MCF 10A (cell line): ENCODE measurements around the gene ICE2. TPM values are rescaled to one million over a fixed set of nuclear protein-coding genes. Genes with fewer than 3 reads are reported as not detected.

Experiments
- BruUV-seq: library from RNA; stranded (reverse); fragments of 400-500 nt; replicated peaks from 2 replicates; lab custom pipeline; 2021; lab: Mats Ljungman, UMichigan
- CTCF ChIA-PET: fragments of 300-600 bp; sonication (Branson Sonifier 250); formaldehyde crosslinking; extraction: SDS; loops from one replicate; lab custom pipeline; 2021; ENCODE audit warnings: antibody characterized with exemption, inconsistent platforms; lab: Yijun Ruan, JAX
- POLR2A ChIA-PET: fragments of 300-600, 350-650 bp; sonication (Branson Sonifier 250); formaldehyde crosslinking; extraction: SDS; loops from one replicate; lab custom pipeline; 2020; ENCODE audit warnings: antibody characterized with exemption, inconsistent platforms; lab: Yijun Ruan, JAX
- DNase-seq: peaks from one replicate; pipeline ENCODE4 v3.0.0-alpha.2; 2018; ENCODE audit not compliant: unreplicated experiment
- H3K27ac Mint-ChIP-seq: one replicate; pipeline ENCODE4 v1.8.0; 2022; ENCODE audit warnings: mild to moderate bottlenecking, low read depth, mixed read lengths; ENCODE audit not compliant: unreplicated experiment
- H3K27me3 Mint-ChIP-seq: one replicate; pipeline ENCODE4 v1.8.0; 2022; ENCODE audit warnings: mixed read lengths; ENCODE audit not compliant: insufficient read depth, unreplicated experiment
- H3K36me3 Mint-ChIP-seq: one replicate; pipeline ENCODE4 v1.8.0; 2022; ENCODE audit warnings: mild to moderate bottlenecking, moderate library complexity, mixed read lengths; ENCODE audit not compliant: insufficient read depth, unreplicated experiment
- H3K4me1 Mint-ChIP-seq: one replicate; pipeline ENCODE4 v1.8.0; 2022; ENCODE audit warnings: mixed read lengths; ENCODE audit not compliant: insufficient read depth, unreplicated experiment
- H3K4me3 Mint-ChIP-seq: one replicate; pipeline ENCODE4 v1.8.0; 2022; ENCODE audit warnings: mild to moderate bottlenecking, moderate library complexity, mixed read lengths; ENCODE audit not compliant: unreplicated experiment
- H3K9me3 Mint-ChIP-seq: one replicate; pipeline ENCODE4 v1.8.0; 2022; ENCODE audit warnings: mixed read lengths; ENCODE audit not compliant: unreplicated experiment
- CTCF ChIP-seq: fragments of 200-600 bp; IDR thresholded peaks from one replicate; pipeline ENCODE4 v1.8.0; 2022; ENCODE audit warnings: antibody characterized with exemption, mild to moderate bottlenecking; ENCODE audit not compliant: unreplicated experiment
- intact Hi-C: fragments of 100-400 bp; cut with micrococcal nuclease; formaldehyde crosslinking; loops from 2 replicates; pipeline ENCODE4 v1.14.1; 2022
- total RNA-seq: library from RNA; stranded (reverse); gene quantifications from 2 replicates; pipeline ENCODE4 v1.2.3, GENCODE V29; 2022

Gene ICE2
- total RNA-seq, 1 experiment from 2014 or later = 57.9 TPM

GRCh38 chr15:60514261-60514881, 35.4 kb upstream of the ICE2 start:
- POLR2A ChIA-PET = interaction anchor here (0.7 kb wide), 1 partner anchor 37 kb away, joined by 4 read pairs; no protein-coding TSS in a partner anchor
- no peak for TF ChIP-seq CTCF
- Mint-ChIP-seq H3K4me3 (no peak overlapping the region), H3K27me3 (no peaks in the 10 kb centered on the region), H3K4me1 (peaks cover 2% of the 10 kb centered on the region), H3K27ac (no peak overlapping the region), H3K9me3 (no peaks in the 10 kb centered on the region), H3K36me3 (peaks cover 12% of the 10 kb centered on the region)
- BruUV-seq = no TSS peak
- DNase-seq = no peak
- CTCF ChIA-PET = interaction anchor here (1.0 to 1.1 kb wide), 3 partner anchors 38 to 418 kb away, joined by 3 to 4 read pairs (median 3); no protein-coding TSS in a partner anchor
- intact Hi-C loops = no loop called here

- no peak for DNase-seq
- H3K36me3 Mint-ChIP-seq = peaks cover 12% of the 10 kb centered on the region
- no peak overlapping the region for H3K4me3 Mint-ChIP-seq
- H3K9me3 Mint-ChIP-seq = no peaks in the 10 kb centered on the region
- H3K4me1 Mint-ChIP-seq = no peaks in the 10 kb centered on the region
- POLR2A ChIA-PET = interaction anchor here (0.6 to 1.3 kb wide), 5 partner anchors 13 to 117 kb away, joined by 3 to 8 read pairs (median 4); no protein-coding TSS in a partner anchor
- TF ChIP-seq CTCF = no peak
- BruUV-seq = no TSS peak
- no peaks in the 10 kb centered on the region for H3K27me3 Mint-ChIP-seq
- CTCF ChIA-PET = interaction anchor here (1.0 to 9.1 kb wide), 4 partner anchors 6 to 418 kb away, joined by 3 to 125 read pairs (median 4); no protein-coding TSS in a partner anchor
- no peak overlapping the region for H3K27ac Mint-ChIP-seq
- intact Hi-C loops = no loop called here
These were observed 34.7 kb upstream of the ICE2 start for GRCh38 chr15:60513676-60514075.

GRCh38 chr15:60512937-60513336, 34.0 kb upstream of the ICE2 start:
- Mint-ChIP-seq H3K9me3 (no peaks in the 10 kb centered on the region), H3K27ac (no peak overlapping the region), H3K4me1 (no peaks in the 10 kb centered on the region), H3K36me3 (peaks cover 10% of the 10 kb centered on the region), H3K27me3 (no peaks in the 10 kb centered on the region), H3K4me3 (no peak overlapping the region)
- no peak for TF ChIP-seq CTCF
- DNase-seq = no peak
- intact Hi-C loops = no loop called here
- CTCF ChIA-PET = interaction anchor here (0.7 to 9.1 kb wide), 3 partner anchors 6 to 11 kb away, joined by 3 to 125 read pairs (median 4); no protein-coding TSS in a partner anchor
- BruUV-seq = no TSS peak
- POLR2A ChIA-PET = interaction anchor here (1.0 to 1.3 kb wide), 2 partner anchors 18 to 42 kb away, joined by 4 to 8 read pairs; no protein-coding TSS in a partner anchor

GRCh38 chr15:60511351-60512031, 32.5 kb upstream of the ICE2 start:
- CTCF ChIA-PET = interaction anchor here (0.6 to 9.1 kb wide), 6 partner anchors 8 to 499 kb away, joined by 3 to 125 read pairs (median 6); no protein-coding TSS in a partner anchor
- Mint-ChIP-seq H3K27ac (no peak overlapping the region), H3K4me3 (no peak overlapping the region), H3K36me3 (peaks cover 8% of the 10 kb centered on the region), H3K27me3 (no peaks in the 10 kb centered on the region), H3K4me1 (no peaks in the 10 kb centered on the region), H3K9me3 (no peaks in the 10 kb centered on the region)
- intact Hi-C loops = no loop called here
- TF ChIP-seq CTCF = no peak
- POLR2A ChIA-PET = interaction anchor here (0.7 kb wide), 1 partner anchor 32 kb away, joined by 3 read pairs; no protein-coding TSS in a partner anchor
- no TSS peak for BruUV-seq
- no peak for DNase-seq
